Mucosa of stomach (tissue), 1 donor: Measurements from ENCODE around the gene ZNF792.

Experiments
- H3K27me3 ChIP-seq: one replicate; pipeline ENCODE4 v1.7.0; 2013; ENCODE audit warnings: mild to moderate bottlenecking, low read length; ENCODE audit not compliant: control insufficient read depth, insufficient read depth
- H3K36me3 ChIP-seq: one replicate; pipeline ENCODE4 v1.7.0; 2013; ENCODE audit warnings: low read length; ENCODE audit not compliant: control insufficient read depth, insufficient read depth
- H3K4me1 ChIP-seq: one replicate; pipeline ENCODE4 v1.7.0; 2013; ENCODE audit warnings: mild to moderate bottlenecking, low read length; ENCODE audit not compliant: control insufficient read depth, insufficient read depth
- H3K4me3 ChIP-seq: one replicate; pipeline ENCODE4 v1.7.0; 2013; ENCODE audit warnings: low read length
- H3K9ac ChIP-seq: one replicate; pipeline ENCODE4 v1.7.0; 2013; ENCODE audit warnings: mild to moderate bottlenecking, low read length, moderate library complexity
- H3K9me3 ChIP-seq: one replicate; pipeline ENCODE4 v1.7.0; 2013; ENCODE audit warnings: mild to moderate bottlenecking, low read length, moderate library complexity; ENCODE audit not compliant: control insufficient read depth
- donor health status: Pancreatic carcinoma.

ZNF792 gene

GRCh38 chr19:34961775-34962686, 2.0 kb downstream of the ZNF792 start:
- Histone ChIP-seq H3K36me3 (peaks cover 30% of the 10 kb centered on the region), H3K4me1 (peaks cover 15% of the 10 kb centered on the region), H3K4me3 (no peak overlapping the region), H3K27me3 (no peaks in the 10 kb centered on the region), H3K9ac (no peak overlapping the region), H3K9me3 (peaks cover 26% of the 10 kb centered on the region)

- peaks cover 30% of the 10 kb centered on the region for H3K36me3 ChIP-seq
- peaks cover 15% of the 10 kb centered on the region for H3K4me1 ChIP-seq
- no peaks in the 10 kb centered on the region for H3K27me3 ChIP-seq
- H3K4me3 ChIP-seq: no peak overlapping the region
- H3K9ac ChIP-seq: no peak overlapping the region
- peaks cover 35% of the 10 kb centered on the region for H3K9me3 ChIP-seq
Observed at GRCh38 chr19:34960940-34961679, 2.9 kb downstream of the ZNF792 start.

- H3K4me3 ChIP-seq: no peak overlapping the region
- H3K9ac ChIP-seq: no peak overlapping the region
- H3K9me3 ChIP-seq: peaks cover 39% of the 10 kb centered on the region
- H3K4me1 ChIP-seq: peaks cover 15% of the 10 kb centered on the region
- H3K27me3 ChIP-seq: no peaks in the 10 kb centered on the region
- H3K36me3 ChIP-seq: peaks cover 30% of the 10 kb centered on the region
Observed at GRCh38 chr19:34960103-34960805, 3.8 kb downstream of the ZNF792 start.

- Histone ChIP-seq H3K4me1 (peaks cover 15% of the 10 kb centered on the region), H3K27me3 (no peaks in the 10 kb centered on the region), H3K4me3 (no peak overlapping the region), H3K9me3 (peaks cover 41% of the 10 kb centered on the region), H3K36me3 (peaks cover 30% of the 10 kb centered on the region), H3K9ac (no peak overlapping the region)
Observed at GRCh38 chr19:34959021-34959420, 5.0 kb downstream of the ZNF792 start.

- peaks cover 30% of the 10 kb centered on the region for H3K36me3 ChIP-seq
- H3K9me3 ChIP-seq: peaks cover 45% of the 10 kb centered on the region
- H3K27me3 ChIP-seq: no peaks in the 10 kb centered on the region
- peaks cover 14% of the 10 kb centered on the region for H3K4me1 ChIP-seq
- no peak overlapping the region for H3K9ac ChIP-seq
- H3K4me3 ChIP-seq: peak overlapping the region; percentile 1
Observed at GRCh38 chr19:34957830-34958751, 5.9 kb downstream of the ZNF792 start.

- Histone ChIP-seq H3K4me3 (no peak overlapping the region), H3K4me1 (no peaks in the 10 kb centered on the region), H3K36me3 (peaks cover 5% of the 10 kb centered on the region), H3K9me3 (peaks cover 30% of the 10 kb centered on the region), H3K27me3 (no peaks in the 10 kb centered on the region), H3K9ac (no peak overlapping the region)
Observed at GRCh38 chr19:34953092-34953491, 10.9 kb downstream of the ZNF792 start.

GRCh38 chr19:34943861-34944573, 20.0 kb downstream of the ZNF792 start:
- Histone ChIP-seq H3K27me3 (no peaks in the 10 kb centered on the region), H3K36me3 (peaks cover 7% of the 10 kb centered on the region), H3K4me3 (no peak overlapping the region), H3K4me1 (no peaks in the 10 kb centered on the region), H3K9me3 (peaks cover 7% of the 10 kb centered on the region), H3K9ac (no peak overlapping the region)

- peaks cover 7% of the 10 kb centered on the region for H3K36me3 ChIP-seq
Observed at GRCh38 chr19:34938886-34939285, 25.1 kb downstream of the ZNF792 start.

GRCh38 chr19:34936184-34936583, 27.8 kb downstream of the ZNF792 start:
- Histone ChIP-seq H3K27me3 (no peaks in the 10 kb centered on the region), H3K4me3 (no peak overlapping the region), H3K9me3 (no peaks in the 10 kb centered on the region), H3K9ac (no peak overlapping the region), H3K4me1 (no peaks in the 10 kb centered on the region), H3K36me3 (no peaks in the 10 kb centered on the region)

More at GRCh38 chr19:34938886-34939285, 25.1 kb downstream of the ZNF792 start:
- H3K9ac ChIP-seq: no peak overlapping the region
- no peak overlapping the region for H3K4me3 ChIP-seq
- no peaks in the 10 kb centered on the region for H3K9me3 ChIP-seq
- no peaks in the 10 kb centered on the region for H3K4me1 ChIP-seq
- no peaks in the 10 kb centered on the region for H3K27me3 ChIP-seq

GRCh38 chr19:34932494-34932893, 31.5 kb downstream of the ZNF792 start:
- no peaks in the 10 kb centered on the region for H3K9me3 ChIP-seq
- H3K4me1 ChIP-seq: peaks cover 4% of the 10 kb centered on the region
- no peak overlapping the region for H3K9ac ChIP-seq
- H3K4me3 ChIP-seq: no peak overlapping the region
- H3K27me3 ChIP-seq: no peaks in the 10 kb centered on the region
- H3K36me3 ChIP-seq: no peaks in the 10 kb centered on the region
